Retinal pigment epithelial cell (primary cell): ENCODE data around the gene XXYLT1.
A peak's percentile ranks its signal among the peaks of the same experiment; 100 is the strongest.
"Not testable (repeated sequence)": the region's sequence is repeated elsewhere in the genome, so short reads cannot be mapped to it uniquely, and the experiment has no call there.

Experiments
- DNase-seq: peaks from one replicate; pipeline ENCODE4 v3.0.0-alpha.2; 2010; ENCODE audit warnings: low read depth
- H3K4me3 ChIP-seq: 2 replicates; pipeline ENCODE4 v1.5.1; 2011; ENCODE audit warnings: mild to moderate bottlenecking, low read length, control low read depth, moderate library complexity
- CTCF ChIP-seq: conservative IDR thresholded peaks from 2 replicates; pipeline ENCODE4 v1.5.1; 2011; ENCODE audit warnings: low read depth, low read length, control low read depth, inconsistent platforms

The XXYLT1 gene

GRCh38 chr3:195236801-195237570, 34.0 kb downstream of the XXYLT1 start:
- no peak for DNase-seq
- no peak overlapping the region for H3K4me3 ChIP-seq
- no peak for TF ChIP-seq CTCF

- H3K4me3 ChIP-seq = no peak overlapping the region
- no peak for DNase-seq
- TF ChIP-seq CTCF = no peak
Measured at GRCh38 chr3:195236076-195236798, 34.7 kb downstream of the XXYLT1 start.

GRCh38 chr3:195230244-195230643, 40.7 kb downstream of the XXYLT1 start:
- no peak for TF ChIP-seq CTCF

GRCh38 chr3:195228886-195229285, 42.1 kb downstream of the XXYLT1 start:
- not testable (repeated sequence) for DNase-seq, H3K4me3 ChIP-seq

More at GRCh38 chr3:195230244-195230643, 40.7 kb downstream of the XXYLT1 start:
- no peak for DNase-seq
- H3K4me3 ChIP-seq = no peak overlapping the region

GRCh38 chr3:195227871-195228270, 43.1 kb downstream of the XXYLT1 start:
- DNase-seq = no peak
- no peak overlapping the region for H3K4me3 ChIP-seq
- no peak for TF ChIP-seq CTCF

- no peak overlapping the region for H3K4me3 ChIP-seq
- DNase-seq = no peak
- TF ChIP-seq CTCF = peak; percentile 62
Measured at GRCh38 chr3:195226900-195227447, 44.0 kb downstream of the XXYLT1 start.

GRCh38 chr3:195226445-195226844, 44.5 kb downstream of the XXYLT1 start:
- H3K4me3 ChIP-seq = no peak overlapping the region
- no peak for DNase-seq
- no peak for TF ChIP-seq CTCF
